Calu3 (cell line): ENCODE data around the gene MCM3AP. TPM values are rescaled to one million over a fixed set of nuclear protein-coding genes. Genes with fewer than 3 reads are reported as not detected.
A peak's percentile ranks its signal among the peaks of the same experiment; 100 is the strongest.

Source experiments
- BruUV-seq: library from RNA; stranded (reverse); fragments of 400-500 nt; replicated peaks from 2 replicates; lab custom pipeline; 2021; lab: Mats Ljungman, UMichigan
- CTCF ChIA-PET: fragments of 300-600 bp; sonication (Branson Sonifier 250); formaldehyde crosslinking; loops from one replicate; lab custom pipeline; 2022; ENCODE audit warnings: antibody characterized with exemption; lab: Charles Lee
- DNase-seq: peaks from one replicate; pipeline ENCODE4 v3.0.0; 2022
- H3K27ac Mint-ChIP-seq: one replicate; pipeline ENCODE4 v1.8.0; 2022; ENCODE audit warnings: mixed read lengths; ENCODE audit not compliant: unreplicated experiment
- H3K27me3 Mint-ChIP-seq: one replicate; pipeline ENCODE4 v1.8.0; 2022; ENCODE audit warnings: mixed read lengths; ENCODE audit not compliant: unreplicated experiment
- H3K36me3 Mint-ChIP-seq: one replicate; pipeline ENCODE4 v1.8.0; 2022; ENCODE audit warnings: mild to moderate bottlenecking, moderate library complexity, mixed read lengths; ENCODE audit not compliant: insufficient read depth, unreplicated experiment
- H3K4me1 Mint-ChIP-seq: one replicate; pipeline ENCODE4 v1.8.0; 2022; ENCODE audit warnings: mild to moderate bottlenecking, low read depth, mixed read lengths; ENCODE audit not compliant: unreplicated experiment
- H3K4me3 Mint-ChIP-seq: one replicate; pipeline ENCODE4 v1.8.0; 2022; ENCODE audit warnings: mild to moderate bottlenecking, low read depth, moderate library complexity, mixed read lengths; ENCODE audit not compliant: unreplicated experiment
- H3K9me3 Mint-ChIP-seq: one replicate; pipeline ENCODE4 v1.8.0; 2022; ENCODE audit warnings: low read depth, mixed read lengths; ENCODE audit not compliant: unreplicated experiment
- intact Hi-C: fragments of 100-400 bp; cut with micrococcal nuclease; formaldehyde crosslinking; loops from one replicate; pipeline ENCODE4 v1.10.0; 2022; ENCODE audit not compliant: unreplicated experiment
- total RNA-seq: library from RNA; stranded (reverse); gene quantifications from 2 replicates; pipeline ENCODE4 v1.2.3, GENCODE V29; 2022
- TF ChIP-seq, protein P1 (sequence below): fragments of 200-600 bp; IDR thresholded peaks from one replicate; pipeline ENCODE4 v1.8.0; 2022; ENCODE audit warnings: antibody characterized with exemption; ENCODE audit not compliant: unreplicated experiment

The MCM3AP gene
- total RNA-seq, 1 experiment from 2014 or later: 64.1 TPM

- CTCF ChIA-PET: no interaction called here
- no peak for DNase-seq
- H3K9me3 Mint-ChIP-seq: no peaks in the 10 kb centered on the region
- H3K4me1 Mint-ChIP-seq: no peaks in the 10 kb centered on the region
- TF ChIP-seq, protein P1, sequence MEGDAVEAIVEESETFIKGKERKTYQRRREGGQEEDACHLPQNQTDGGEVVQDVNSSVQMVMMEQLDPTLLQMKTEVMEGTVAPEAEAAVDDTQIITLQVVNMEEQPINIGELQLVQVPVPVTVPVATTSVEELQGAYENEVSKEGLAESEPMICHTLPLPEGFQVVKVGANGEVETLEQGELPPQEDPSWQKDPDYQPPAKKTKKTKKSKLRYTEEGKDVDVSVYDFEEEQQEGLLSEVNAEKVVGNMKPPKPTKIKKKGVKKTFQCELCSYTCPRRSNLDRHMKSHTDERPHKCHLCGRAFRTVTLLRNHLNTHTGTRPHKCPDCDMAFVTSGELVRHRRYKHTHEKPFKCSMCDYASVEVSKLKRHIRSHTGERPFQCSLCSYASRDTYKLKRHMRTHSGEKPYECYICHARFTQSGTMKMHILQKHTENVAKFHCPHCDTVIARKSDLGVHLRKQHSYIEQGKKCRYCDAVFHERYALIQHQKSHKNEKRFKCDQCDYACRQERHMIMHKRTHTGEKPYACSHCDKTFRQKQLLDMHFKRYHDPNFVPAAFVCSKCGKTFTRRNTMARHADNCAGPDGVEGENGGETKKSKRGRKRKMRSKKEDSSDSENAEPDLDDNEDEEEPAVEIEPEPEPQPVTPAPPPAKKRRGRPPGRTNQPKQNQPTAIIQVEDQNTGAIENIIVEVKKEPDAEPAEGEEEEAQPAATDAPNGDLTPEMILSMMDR: no peak
- no peak overlapping the region for H3K4me3 Mint-ChIP-seq
- intact Hi-C loops: no loop called here
- H3K36me3 Mint-ChIP-seq: peaks cover 17% of the 10 kb centered on the region
- BruUV-seq: no TSS peak
- H3K27me3 Mint-ChIP-seq: no peaks in the 10 kb centered on the region
- no peak overlapping the region for H3K27ac Mint-ChIP-seq
These were observed 47.9 kb downstream of the MCM3AP start for GRCh38 chr21:46237474-46237873.

DNA sequence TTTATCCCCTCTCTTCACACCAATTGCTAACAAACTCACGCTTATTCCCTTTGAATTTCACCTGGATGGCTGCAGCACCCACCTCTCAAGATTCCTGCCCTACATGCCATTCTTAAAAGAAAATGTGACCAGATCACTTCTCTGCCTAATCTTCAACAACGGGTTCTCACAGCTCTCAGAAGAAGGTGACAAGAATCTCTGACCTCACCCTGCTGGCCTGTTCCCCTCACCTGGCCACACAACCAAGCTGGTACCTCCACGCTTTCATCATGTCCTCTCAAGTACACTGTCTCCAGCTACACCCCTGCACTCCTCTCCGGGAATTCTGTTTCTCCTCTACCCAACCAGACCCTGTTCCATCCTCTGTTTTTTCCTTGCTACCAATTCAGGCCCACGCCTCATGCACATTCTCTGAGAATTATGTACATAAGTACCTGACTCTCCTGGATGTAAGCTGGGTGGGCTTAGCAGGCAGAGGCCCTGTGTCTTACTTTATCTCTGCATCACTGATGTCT lies 50.9 kb downstream of the MCM3AP start:
- BruUV-seq: no TSS peak
- Mint-ChIP-seq H3K27ac (no peak overlapping the region), H3K9me3 (no peaks in the 10 kb centered on the region), H3K4me1 (peaks cover 7% of the 10 kb centered on the region), H3K4me3 (no peak overlapping the region), H3K36me3 (peaks cover 29% of the 10 kb centered on the region), H3K27me3 (no peaks in the 10 kb centered on the region)
- CTCF ChIA-PET: no interaction called here
- TF ChIP-seq, protein P1: no peak
- intact Hi-C loops: no loop called here
- DNase-seq: no peak

GRCh38 chr21:46229923-46230260 lies 55.5 kb downstream of the MCM3AP start:
- no peak overlapping the region for H3K27ac Mint-ChIP-seq
- TF ChIP-seq, protein P1: no peak
- DNase-seq: no peak
- H3K4me3 Mint-ChIP-seq: peak overlapping the region; percentile 83
- CTCF ChIA-PET: no interaction called here
- peaks cover 26% of the 10 kb centered on the region for H3K4me1 Mint-ChIP-seq
- no peaks in the 10 kb centered on the region for H3K27me3 Mint-ChIP-seq
- peaks cover 54% of the 10 kb centered on the region for H3K36me3 Mint-ChIP-seq
- H3K9me3 Mint-ChIP-seq: no peaks in the 10 kb centered on the region
- no TSS peak for BruUV-seq
- intact Hi-C loops: loop anchor here (10.0 kb wide), 1 partner anchor 85 kb away; no protein-coding TSS in a partner anchor

DNA sequence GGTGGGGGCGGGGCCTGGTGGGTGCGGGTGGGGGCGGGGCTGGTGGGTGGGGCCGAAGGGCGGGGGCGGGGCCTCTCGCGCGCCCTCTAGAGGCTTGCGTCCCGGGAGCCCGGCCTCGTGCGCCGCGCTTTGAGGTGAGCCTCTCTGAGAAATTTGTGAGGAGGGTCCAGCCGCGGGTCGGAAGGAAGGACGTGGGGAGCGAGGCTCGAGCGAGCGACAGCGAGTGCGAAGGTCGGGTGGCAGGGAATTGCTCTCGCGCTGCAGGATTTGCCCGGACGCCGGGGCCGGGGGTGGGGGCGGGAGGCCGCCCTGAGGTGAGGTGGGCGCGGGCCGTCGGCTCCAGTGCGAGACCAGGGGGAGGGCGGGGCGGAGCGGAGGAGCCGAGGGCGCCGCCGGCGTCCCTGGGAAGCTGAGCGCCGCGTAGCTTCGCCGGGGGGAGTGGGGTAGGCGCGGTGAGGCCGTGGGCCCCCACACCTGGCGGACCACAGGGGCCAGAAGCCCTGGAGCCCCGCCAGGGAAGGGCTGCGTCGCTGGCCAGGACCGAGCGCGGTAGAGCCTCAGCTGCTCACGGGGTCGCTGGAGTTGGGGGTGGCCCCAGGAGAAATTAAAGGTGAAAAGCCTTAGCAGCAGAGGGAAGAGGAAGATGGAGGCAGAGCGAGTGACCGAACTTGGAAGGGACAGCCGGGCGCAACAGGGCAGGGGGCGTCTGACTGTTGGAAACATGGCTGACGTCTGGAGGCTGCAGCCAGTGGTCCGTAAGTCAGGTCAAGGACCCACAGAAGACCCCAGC lies 56.1 kb downstream of the MCM3AP start:
- TF ChIP-seq, protein P1: peak; percentile 34
- BruUV-seq: no TSS peak
- CTCF ChIA-PET: no interaction called here
- peak overlapping the region; percentile 83 for H3K4me3 Mint-ChIP-seq
- intact Hi-C loops: loop anchor here (10.0 kb wide), 1 partner anchor 85 kb away; no protein-coding TSS in a partner anchor
- no peak for DNase-seq
- H3K27me3 Mint-ChIP-seq: no peaks in the 10 kb centered on the region
- H3K36me3 Mint-ChIP-seq: peaks cover 51% of the 10 kb centered on the region
- no peaks in the 10 kb centered on the region for H3K9me3 Mint-ChIP-seq
- H3K27ac Mint-ChIP-seq: peak overlapping the region; percentile 85
- H3K4me1 Mint-ChIP-seq: peaks cover 26% of the 10 kb centered on the region
